T-helper 2 cell treated with Interferon-gamma antibody and Interleukin-4, amounts not matched to agents 100 ng/mL and 5 ng/mL, for 36 hours (primary cell): ENCODE measurements around the gene KRTAP3-1. TPM values are rescaled to one million over a fixed set of nuclear protein-coding genes. Genes with fewer than 3 reads are reported as not detected.

Experiments used
- intact Hi-C: fragments of 100-400 bp; cut with micrococcal nuclease; formaldehyde crosslinking; loops from one replicate; pipeline ENCODE4 v1.15.1; 2023
- total RNA-seq: library from RNA; stranded (reverse); gene quantifications from 2 replicates; pipeline ENCODE4 v1.2.3, GENCODE V29; 2022

KRTAP3-1 gene
- total RNA-seq, 1 donor from 2014 or later = not detected

DNA sequence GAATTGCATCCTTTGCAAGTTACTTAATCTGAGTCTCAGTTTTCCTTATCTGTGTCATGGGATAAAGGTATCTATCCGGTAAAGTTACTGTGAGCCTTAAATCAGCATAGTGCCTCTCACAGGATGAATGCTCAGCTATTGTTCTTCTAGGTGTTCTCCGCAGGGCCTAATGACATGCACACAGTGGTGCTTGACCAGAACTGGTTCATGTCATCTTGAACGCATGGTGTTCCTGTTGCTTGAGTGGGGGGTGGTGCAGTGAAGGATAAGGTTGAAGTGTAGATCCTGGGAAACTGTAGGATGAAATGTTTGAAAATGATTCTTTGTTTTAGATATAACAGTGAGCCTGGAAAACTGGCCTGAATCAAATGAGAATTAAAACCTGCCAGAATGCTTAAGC, 28.8 kb downstream of the KRTAP3-1 start:
- intact Hi-C loops = no loop called here

DNA sequence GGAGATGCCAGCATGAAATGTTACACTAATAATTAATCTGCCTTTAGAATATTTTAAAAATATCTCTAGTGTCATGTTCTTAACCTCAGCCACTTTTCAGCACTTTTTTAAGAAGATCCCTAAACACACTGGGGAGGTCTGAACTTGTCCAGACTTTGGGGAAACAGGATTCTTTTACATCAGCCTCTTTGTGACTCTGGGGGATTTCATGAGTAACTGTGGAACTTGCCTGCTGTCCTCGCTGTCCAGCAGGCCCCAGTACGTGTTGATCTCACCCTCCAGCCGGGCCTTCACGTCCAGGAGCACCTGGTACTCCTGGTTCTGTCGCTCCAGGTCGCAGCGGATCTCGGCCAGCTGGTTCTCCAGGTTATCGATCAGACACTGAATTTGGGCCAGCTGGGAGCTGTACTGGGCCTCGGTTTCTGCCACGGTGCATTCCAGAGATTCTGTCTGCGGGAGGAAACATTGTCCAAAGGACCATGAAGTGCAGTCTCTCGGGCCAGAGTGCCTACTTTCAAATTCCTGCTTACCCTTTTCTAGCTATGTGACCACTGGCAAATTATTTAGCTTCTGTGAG, 30.3 kb downstream of the KRTAP3-1 start:
- intact Hi-C loops = no loop called here

DNA sequence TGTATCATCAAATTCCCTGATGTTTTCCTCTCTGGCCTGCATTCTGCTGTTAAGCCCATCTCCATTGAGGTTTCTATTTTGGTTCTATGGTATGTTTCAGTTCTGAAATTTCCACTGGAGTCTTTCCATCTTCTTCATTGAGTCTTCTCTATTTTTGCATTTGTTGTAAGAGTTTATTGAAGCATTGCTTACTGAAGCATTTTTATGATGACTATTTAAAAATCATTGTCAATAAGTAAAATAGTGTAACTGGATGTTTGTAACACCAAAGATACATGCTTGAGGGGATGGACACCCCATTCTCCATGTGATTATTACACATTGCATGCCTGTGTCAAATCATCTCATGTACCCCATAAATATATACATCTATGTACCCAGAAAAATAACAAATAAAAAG, 33.4 kb downstream of the KRTAP3-1 start:
- intact Hi-C loops = no loop called here

DNA sequence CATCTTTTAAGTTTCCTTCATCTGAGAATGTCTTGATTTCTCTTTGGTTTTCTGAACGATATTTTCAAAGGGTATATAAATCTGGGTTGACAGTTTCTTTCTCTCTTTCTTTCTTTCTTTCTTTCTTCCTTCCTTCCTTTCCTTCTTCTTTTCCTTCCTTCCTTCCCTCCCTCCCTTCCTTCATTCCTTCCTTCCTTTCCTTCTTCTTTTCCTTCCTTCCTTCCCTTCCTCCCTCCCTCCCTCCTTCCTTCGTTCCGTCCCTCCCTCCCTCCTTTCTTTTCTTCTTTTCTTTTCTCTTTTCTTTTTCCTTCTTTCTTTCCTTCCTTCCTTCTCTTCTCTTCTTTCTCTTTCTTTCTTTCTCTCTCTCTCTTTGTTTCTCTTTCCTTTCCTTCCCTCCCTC, 34.6 kb downstream of the KRTAP3-1 start:
- intact Hi-C loops = no loop called here

DNA sequence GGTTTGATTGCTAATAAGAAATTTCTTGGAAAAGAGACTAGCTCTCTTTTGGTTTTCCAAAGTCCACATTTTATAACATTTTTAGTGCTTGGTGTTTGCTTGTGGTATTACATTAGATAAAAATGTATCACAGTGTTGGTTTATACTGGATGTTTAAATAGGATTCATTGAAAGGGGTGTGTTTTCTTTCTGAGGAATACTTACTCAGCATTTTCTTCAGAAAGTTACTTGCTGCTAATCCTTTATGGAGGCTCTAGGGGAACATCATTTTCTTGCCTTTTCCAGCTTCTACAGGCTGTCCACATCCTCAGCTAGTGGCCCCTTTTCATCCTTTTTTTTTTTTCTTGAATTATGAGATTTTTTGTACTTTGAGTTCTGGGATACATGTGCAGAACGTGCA, 41.3 kb downstream of the KRTAP3-1 start:
- intact Hi-C loops = no loop called here

DNA sequence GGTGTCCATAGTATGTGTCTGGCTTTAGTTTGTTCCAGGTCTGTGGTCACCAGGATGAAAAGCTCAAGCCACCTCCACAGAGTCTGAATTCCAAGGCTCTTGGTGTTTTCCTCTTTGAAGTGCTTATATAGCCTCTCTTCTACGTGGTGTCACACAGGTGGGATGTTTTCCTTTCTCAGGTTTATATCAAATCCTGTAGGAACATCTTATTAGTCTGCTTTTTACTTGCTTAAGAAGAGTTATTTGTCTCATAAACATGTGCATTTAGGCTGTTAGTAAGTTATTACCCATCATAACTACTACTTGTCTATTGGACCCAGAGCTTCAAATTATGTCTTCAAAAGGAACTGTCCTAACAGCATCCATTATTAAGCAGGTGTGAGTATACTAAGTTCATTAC, 42.1 kb downstream of the KRTAP3-1 start, which contains the start of gene KRT39:
KRT39 (minus strand) TSS at position 101 of the 400 bp plus-strand sequence; CDS start at position 9, 92 bp downstream.
- intact Hi-C loops = no loop called here

DNA sequence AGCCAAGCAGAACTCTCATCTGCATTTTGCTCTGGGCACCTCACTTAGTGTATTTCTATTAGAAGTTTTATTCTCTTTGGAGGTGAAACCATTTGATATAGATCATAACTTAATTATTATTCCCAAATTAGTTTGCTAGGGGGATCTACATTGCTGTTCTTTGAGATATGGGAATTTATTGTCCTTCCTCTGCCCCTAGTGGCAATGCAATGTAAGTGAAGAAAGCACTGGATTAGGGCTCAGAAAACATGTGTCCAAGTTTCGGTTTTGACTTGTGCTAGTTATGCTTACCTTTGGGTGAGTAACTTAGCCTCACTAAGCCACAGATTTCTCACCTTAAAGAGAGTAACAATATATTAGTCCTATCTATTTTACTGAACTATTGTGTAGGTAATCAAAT, 45.1 kb downstream of the KRTAP3-1 start:
- intact Hi-C loops = no loop called here

DNA sequence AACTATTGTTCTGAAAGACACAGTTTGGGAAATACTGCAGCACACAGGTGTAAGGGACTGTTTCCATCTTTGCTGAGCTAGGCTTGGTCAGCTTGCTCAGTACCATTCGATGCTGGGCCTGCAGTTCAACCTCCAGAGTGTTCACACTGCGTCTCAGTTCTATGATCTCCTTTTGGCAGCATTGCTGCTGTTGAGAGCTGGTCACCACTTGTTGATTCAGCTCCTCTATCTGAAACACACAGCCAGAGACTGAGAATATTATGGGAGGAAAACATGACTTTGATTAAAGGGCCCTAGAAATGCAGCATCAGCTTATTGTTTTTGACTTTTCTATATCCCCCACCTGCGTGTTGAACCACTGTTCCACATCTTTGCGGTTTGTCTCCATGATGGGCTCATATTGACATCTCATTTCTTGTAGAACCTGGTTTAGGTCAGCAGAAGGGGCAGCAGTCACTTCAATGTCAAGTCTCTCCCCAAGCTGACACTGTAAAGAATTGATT, 46.8 kb downstream of the KRTAP3-1 start:
- intact Hi-C loops = no loop called here

DNA sequence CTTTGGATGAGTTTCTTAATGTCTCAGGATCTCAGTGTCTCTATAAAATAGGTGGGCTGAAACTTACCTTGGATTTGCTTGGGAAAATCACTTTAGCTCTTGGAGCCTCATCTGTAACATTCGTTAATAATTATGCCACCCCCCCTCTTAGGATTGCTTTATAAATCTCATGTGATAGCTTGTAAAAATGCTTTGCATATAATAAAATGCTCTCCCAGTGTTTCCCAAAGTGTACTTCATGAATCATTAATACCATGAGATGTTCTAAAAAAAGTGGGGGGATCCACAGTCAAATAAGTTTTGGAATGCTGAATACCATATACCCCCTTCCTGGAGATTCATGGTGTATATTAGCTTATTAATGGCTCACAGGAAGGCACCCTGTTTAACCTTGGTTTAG, 47.3 kb downstream of the KRTAP3-1 start:
- intact Hi-C loops = no loop called here

DNA sequence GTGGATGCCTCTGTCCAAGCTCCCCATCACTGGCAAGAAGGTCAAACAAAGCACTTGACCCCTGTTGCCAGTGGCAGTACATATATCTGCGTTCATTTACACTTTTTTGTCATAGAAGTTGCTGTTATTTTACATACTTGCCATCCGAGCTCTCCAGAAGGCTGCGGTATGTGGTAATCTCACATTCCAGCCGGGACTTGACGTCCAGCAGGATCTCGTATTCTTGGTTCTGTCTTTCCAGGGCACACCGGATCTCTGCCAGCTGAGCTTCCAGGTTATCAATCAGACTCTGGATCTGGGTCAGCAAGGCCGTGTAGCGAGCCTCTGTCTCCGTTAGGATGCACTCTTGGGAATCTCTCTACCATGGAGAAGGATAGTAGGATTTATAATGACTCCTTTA, 48.8 kb downstream of the KRTAP3-1 start:
- intact Hi-C loops = no loop called here

Other genes starting within 250 kb of the KRTAP3-1 start
- gene KRT26, start 236.9 kb downstream of the KRTAP3-1 start, total RNA-seq = not detected in 2 replicates
- gene KRT27, start 226.6 kb downstream of the KRTAP3-1 start, total RNA-seq = not detected in 2 replicates
- gene KRT28, start 209.2 kb downstream of the KRTAP3-1 start, total RNA-seq = not detected in 2 replicates
- gene KRT10, start 186.5 kb downstream of the KRTAP3-1 start, total RNA-seq = 29.9 and 32.8 TPM in 2 replicates
- gene KRT12, start 141.9 kb downstream of the KRTAP3-1 start, total RNA-seq = not detected in 2 replicates
- not detected in 2 replicates for gene KRT20, start 123.9 kb downstream of the KRTAP3-1 start, total RNA-seq
- not detected in 2 replicates for gene KRT23, start 71.5 kb downstream of the KRTAP3-1 start, total RNA-seq
- gene KRT39, start 42.2 kb downstream of the KRTAP3-1 start, total RNA-seq = not detected in 2 replicates
- gene KRT40, start 24.8 kb downstream of the KRTAP3-1 start, total RNA-seq = not detected in 2 replicates
- not detected in 2 replicates for gene KRTAP3-3, start 15.0 kb downstream of the KRTAP3-1 start, total RNA-seq
- not detected in 2 replicates for gene KRTAP3-2, start 9.2 kb downstream of the KRTAP3-1 start, total RNA-seq
- gene KRTAP1-5, start 18.1 kb upstream of the KRTAP3-1 start, total RNA-seq = not detected in 2 replicates
- gene KRTAP1-4, start 21.1 kb upstream of the KRTAP3-1 start, total RNA-seq = not detected in 2 replicates
- not detected in 2 replicates for gene KRTAP1-3, start 25.7 kb upstream of the KRTAP3-1 start, total RNA-seq
- not detected in 2 replicates for gene KRTAP1-1, start 32.3 kb upstream of the KRTAP3-1 start, total RNA-seq
- not detected in 2 replicates for gene KRTAP2-1, start 38.2 kb upstream of the KRTAP3-1 start, total RNA-seq
- not detected in 2 replicates for gene KRTAP2-2, start 46.1 kb upstream of the KRTAP3-1 start, total RNA-seq
- gene KRTAP2-3, start 51.0 kb upstream of the KRTAP3-1 start, total RNA-seq = not detected in 2 replicates
- gene KRTAP2-4, start 56.8 kb upstream of the KRTAP3-1 start, total RNA-seq = not detected in 2 replicates
- gene KRTAP4-7, start 75.0 kb upstream of the KRTAP3-1 start, total RNA-seq = not detected in 2 replicates
- not detected in 2 replicates for gene KRTAP4-8, start 89.0 kb upstream of the KRTAP3-1 start, total RNA-seq
- not detected in 2 replicates for gene KRTAP4-16, start 93.1 kb upstream of the KRTAP3-1 start, total RNA-seq
- gene KRTAP4-9, start 96.3 kb upstream of the KRTAP3-1 start, total RNA-seq = not detected in 2 replicates
- not detected in 2 replicates for gene KRTAP4-11, start 109.2 kb upstream of the KRTAP3-1 start, total RNA-seq
- gene KRTAP4-12, start 115.1 kb upstream of the KRTAP3-1 start, total RNA-seq = not detected in 2 replicates
- not detected in 2 replicates for gene KRTAP4-6, start 131.4 kb upstream of the KRTAP3-1 start, total RNA-seq
- not detected in 2 replicates for gene KRTAP4-5, start 140.7 kb upstream of the KRTAP3-1 start, total RNA-seq
- gene KRTAP4-4, start 151.6 kb upstream of the KRTAP3-1 start, total RNA-seq = not detected in 2 replicates
- not detected in 2 replicates for gene KRTAP4-3, start 159.1 kb upstream of the KRTAP3-1 start, total RNA-seq
- not detected in 2 replicates for gene KRTAP4-2, start 169.1 kb upstream of the KRTAP3-1 start, total RNA-seq
- gene KRTAP4-1, start 175.8 kb upstream of the KRTAP3-1 start, total RNA-seq = not detected in 2 replicates
- not detected in 2 replicates for gene KRTAP9-1, start 180.8 kb upstream of the KRTAP3-1 start, total RNA-seq
- gene KRTAP9-2, start 217.5 kb upstream of the KRTAP3-1 start, total RNA-seq = not detected in 2 replicates
- not detected in 2 replicates for gene KRTAP9-3, start 223.3 kb upstream of the KRTAP3-1 start, total RNA-seq
- not detected in 2 replicates for gene KRTAP9-8, start 228.9 kb upstream of the KRTAP3-1 start, total RNA-seq
- not detected in 2 replicates for gene KRTAP9-4, start 240.6 kb upstream of the KRTAP3-1 start, total RNA-seq
- not detected in 2 replicates for gene KRTAP9-9, start 246.3 kb upstream of the KRTAP3-1 start, total RNA-seq